Panc1 (cell line): Measurements from ENCODE around the gene MACO1.

ENCODE experiments used
- CTCF ChIP-seq: fragments of 450-650 bp; IDR thresholded peaks from 2 replicates; pipeline ENCODE4 v1.5.1; 2017; ENCODE audit warnings: mild to moderate bottlenecking
- TCF7L2 ChIP-seq: IDR thresholded peaks from 2 replicates; pipeline ENCODE4 v1.6.1; 2011; ENCODE audit warnings: mild to moderate bottlenecking, low read depth, low read length, inconsistent platforms

GRCh38 chr1:25476186-25477097 lies 45.7 kb downstream of the MACO1 start:
- TF ChIP-seq CTCF (no peak), TCF7L2 (no peak)
